NCI-H345 treated with DMSO at 0.1 percent for 48 hours (cell line): ENCODE measurements around the gene COA1.
"Not testable (repeated sequence)": the region's sequence is repeated elsewhere in the genome, so short reads cannot be mapped to it uniquely, and the experiment has no call there.

ENCODE experiments used
- DNase-seq: peaks from one replicate; lab custom pipeline; 2025; ENCODE audit not compliant: unreplicated experiment; lab: John Stamatoyannopoulos, UW

COA1 gene

GRCh38 chr7:43692582-43693373, 36.5 kb downstream of the COA1 start:
- DNase-seq = no peak

DNA sequence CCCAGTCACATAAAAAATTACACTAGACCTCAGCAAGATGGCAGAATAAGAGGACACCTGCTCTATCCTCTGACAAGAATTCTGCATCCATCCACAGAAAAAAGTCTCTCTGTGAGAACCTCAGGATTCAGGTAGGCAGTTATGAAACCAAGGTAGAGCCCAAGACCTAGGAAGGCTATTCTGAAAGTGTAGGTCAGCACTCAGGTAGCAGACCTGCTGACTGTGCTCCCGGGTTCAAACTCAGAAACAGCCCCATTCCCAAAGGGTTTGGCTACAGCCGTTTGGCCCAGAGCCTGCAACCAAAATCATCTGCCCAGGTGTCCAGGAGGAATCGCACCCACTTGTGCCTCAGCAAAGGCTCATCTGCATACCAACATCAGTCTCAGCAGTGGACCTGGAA, 37.7 kb downstream of the COA1 start:
- no peak for DNase-seq

DNA sequence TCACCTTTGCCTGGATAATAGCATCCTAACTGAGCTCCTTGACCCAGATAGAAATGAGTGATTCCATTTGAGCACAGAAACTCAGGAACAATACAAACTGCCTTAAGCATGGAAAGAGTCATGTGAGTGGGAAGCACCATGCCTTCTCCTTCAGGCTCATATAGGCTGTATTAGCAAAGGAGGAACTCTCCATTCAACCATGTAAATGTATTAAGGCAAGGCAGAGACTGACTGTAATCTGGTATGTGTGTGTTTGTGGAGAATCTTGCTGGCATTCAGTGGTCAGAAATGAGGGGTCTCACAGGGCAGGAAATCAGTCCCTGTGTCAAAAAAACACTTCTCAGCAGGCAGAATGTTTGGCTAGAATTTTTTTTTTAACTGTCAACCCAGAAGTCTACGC, 40.2 kb downstream of the COA1 start:
- DNase-seq = no peak

DNA sequence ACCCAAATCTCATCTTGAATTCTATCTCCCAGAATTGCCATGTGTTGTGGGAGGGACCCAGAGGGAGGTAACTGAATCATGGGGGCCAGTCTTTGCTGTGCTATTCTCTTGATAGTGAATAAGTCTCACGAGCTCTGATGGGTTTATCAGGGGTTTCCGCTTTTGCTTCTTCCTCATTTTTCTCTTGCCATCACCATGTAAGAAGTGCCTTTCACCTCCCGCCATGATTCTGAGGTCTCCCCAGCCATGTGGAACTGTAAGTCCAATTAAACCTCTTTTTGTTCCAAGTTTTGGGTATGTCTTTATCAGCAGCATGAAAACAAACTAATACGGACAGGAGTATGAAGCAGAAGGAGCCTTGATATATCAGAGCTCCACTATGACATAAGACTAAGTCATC, 41.5 kb downstream of the COA1 start:
- DNase-seq = not testable (repeated sequence)

DNA sequence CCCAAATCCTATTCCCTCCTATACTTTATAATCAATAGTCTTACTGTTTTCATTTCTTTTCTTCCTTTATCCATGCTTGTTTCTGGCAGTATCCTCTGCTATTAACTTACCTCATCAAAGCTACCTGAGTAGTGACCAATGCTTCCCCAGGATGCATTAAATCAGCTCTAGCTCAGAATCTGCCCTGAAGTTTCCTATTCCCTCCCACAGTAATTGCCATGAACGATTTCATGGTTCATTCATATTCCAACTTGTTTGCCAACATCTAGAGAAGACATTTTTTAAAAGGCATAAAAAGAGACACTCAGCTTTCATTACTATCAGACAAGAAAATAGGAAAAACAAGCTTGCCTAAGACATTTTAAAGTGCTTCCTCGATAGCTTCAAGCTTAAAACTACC, 42.3 kb downstream of the COA1 start:
- no peak for DNase-seq

DNA sequence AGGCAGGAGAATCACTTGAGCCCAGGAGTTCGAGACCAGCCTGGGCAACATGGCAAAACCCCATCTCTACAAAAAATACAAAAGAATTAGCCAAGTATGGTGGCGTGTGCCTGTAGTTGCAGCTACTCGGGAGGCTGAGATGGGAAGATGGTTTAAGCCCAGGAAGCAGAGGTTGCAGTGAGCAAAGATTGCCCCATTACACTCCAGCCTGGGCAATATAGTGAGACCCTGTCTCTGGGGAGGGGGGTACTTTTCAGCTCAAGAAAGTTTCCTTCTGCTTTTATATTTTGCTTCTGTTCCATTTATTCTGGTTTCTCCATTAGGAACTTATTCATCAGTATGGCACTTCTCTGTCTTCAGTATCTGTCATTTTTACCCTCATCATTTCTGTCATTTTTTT, 48.6 kb downstream of the COA1 start:
- no peak for DNase-seq

GRCh38 chr7:43679210-43680068, 49.9 kb downstream of the COA1 start:
- DNase-seq = no peak

DNA sequence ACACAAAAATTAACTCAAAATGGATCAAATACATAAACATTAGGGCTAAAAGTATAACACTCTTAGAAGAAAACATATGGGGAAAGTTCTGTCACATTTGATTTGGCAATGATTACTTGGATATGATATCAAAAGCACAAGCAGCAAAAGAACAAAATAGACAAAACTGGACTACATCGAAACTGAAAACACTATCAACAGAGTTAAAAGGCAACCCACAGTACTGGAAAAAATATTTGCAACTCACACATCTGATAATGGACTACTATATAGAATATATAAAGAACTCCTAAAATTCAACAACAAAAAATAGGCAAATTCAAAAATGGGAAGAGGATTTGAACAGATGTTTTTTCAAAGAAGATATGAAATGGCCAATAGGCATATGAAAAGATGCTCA, 51.0 kb downstream of the COA1 start:
- no peak for DNase-seq

GRCh38 chr7:43677864-43678263, 51.5 kb downstream of the COA1 start:
- no peak for DNase-seq

GRCh38 chr7:43674559-43675436, 54.5 kb downstream of the COA1 start:
- DNase-seq = no peak

- not testable (repeated sequence) for DNase-seq
Measured at GRCh38 chr7:43673243-43673976, 55.9 kb downstream of the COA1 start.

DNA sequence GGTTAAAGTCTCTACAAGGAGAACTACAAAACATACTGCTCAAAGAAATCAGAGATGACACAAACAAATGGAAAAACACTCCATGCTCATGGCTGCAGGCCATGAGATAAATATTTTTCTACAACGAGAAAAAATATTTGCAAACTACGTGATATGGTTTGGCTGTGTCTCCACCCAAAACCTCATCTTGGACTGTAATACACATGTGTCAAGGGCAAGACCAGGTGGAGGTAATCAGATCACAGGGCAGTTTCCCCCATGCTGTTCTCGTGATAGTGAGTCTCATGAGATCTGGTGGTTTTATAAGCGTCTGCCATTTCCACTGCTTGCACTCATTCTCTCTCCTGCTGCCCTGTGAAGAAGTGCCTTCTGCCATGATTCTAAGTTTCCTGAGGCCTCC, 57.8 kb downstream of the COA1 start:
- DNase-seq = no peak

DNA sequence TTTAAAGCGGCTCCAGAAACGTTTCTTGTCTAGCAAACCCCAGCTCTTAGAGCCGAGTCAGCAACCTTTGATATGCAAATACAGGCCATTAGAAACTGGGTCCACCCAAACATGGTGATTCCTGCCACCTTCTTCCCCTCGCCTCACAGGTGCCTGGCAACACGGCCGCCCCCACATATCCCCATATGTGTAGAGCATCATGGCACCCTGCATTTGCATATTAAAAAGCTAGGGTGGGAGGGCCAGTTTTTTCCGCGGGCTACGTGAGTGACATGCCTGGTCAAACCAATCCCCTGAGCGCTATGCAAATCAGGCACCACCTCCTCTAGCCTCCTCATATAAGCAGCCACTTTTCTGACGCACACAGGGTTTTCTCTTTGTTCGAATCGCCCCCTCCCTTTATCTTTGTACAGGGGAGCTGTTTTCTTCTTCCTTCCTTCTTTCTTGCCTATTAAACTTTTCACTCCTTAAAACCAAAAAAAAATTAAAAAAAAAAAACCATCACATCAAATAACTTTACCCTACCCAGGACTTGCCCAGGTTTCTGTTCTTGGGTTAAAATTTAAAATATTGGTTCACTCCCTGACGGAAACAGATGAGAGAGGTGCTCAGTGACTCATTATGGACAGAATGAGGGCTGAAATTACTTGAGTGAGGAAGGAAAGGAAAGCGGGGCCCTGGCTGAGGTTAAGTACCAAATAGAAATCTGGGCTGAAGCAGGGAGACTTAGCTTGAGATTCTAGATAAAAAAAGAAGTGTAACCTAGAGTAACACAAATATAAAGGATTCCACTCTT, 59.8 kb downstream of the COA1 start:
- DNase-seq = no peak

- no peak for DNase-seq
Measured at GRCh38 chr7:43668035-43668434, 61.3 kb downstream of the COA1 start.

- DNase-seq = no peak
Measured at GRCh38 chr7:43666938-43667337, 62.4 kb downstream of the COA1 start.

DNA sequence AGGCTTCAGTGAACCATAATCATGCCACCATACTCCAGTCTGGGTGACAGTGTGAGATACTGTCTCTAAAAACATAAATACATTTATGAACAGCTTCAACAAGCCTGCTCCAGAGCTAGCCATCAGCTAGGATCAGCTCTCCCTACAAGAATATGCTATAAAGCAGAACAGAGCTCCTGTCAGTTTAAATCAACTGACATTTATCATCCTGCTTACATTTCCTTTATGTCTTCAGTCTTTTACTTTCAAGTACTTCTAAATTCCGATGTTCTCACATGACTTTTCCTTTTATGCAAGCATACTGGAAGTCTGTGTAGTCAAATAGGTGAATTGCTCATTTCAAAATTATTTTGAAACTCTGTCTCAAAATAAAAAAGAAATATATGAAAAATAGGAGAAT, 64.6 kb downstream of the COA1 start:
- no peak for DNase-seq

DNA sequence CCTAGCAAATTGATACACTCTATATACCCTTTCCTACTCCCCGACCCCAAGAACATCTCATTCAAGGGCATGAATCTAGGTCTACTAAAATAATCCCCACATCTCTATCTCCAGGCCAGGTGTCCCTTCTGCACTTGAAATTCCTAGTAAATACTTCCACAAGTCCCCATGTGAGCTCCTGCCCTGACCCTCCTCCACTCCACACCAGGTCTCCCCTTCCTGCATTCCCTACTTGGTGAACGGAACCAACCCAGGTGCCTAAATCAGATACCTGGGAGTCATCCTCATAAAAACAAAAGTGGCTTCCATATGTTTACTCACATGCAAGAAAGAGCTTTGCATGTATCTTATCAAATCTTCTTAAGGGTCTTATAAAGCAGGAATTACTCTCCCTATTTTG, 69.2 kb downstream of the COA1 start:
- DNase-seq = no peak

DNA sequence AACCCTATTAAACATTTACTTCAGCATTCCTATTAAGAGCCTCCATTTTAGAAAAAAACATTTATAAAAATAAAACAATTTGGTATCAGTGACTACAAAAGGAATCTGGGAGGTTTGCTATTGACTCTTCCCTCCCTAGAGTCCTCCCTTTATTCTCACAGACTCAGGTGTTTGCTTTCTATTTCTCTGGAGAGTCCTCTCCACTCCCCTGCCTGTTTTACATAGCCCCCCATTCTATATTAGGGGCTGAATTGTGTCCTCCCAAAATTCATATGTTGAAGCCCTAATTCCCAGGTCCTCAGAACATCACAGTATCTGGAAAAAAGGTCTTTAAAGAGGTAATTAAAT, 69.8 kb downstream of the COA1 start:
- no peak for DNase-seq

- no peak for DNase-seq
Measured at GRCh38 chr7:43658718-43659548, 70.4 kb downstream of the COA1 start.
